CD8-positive, alpha-beta memory T cell (primary cell): ENCODE data around the gene DLG1. TPM values are rescaled to one million over a fixed set of nuclear protein-coding genes. Genes with fewer than 3 reads are reported as not detected.

Experiments used
- CTCF ChIA-PET: fragments of 350-600 bp; sonication (Branson Sonifier 250); formaldehyde crosslinking; loops from one replicate; lab custom pipeline; 2021; ENCODE audit warnings: antibody characterized with exemption; lab: Charles Lee
- POLR2A ChIA-PET: fragments of 350-600 bp; sonication (Branson Sonifier 250); formaldehyde crosslinking; loops from one replicate; lab custom pipeline; 2021; ENCODE audit warnings: antibody characterized with exemption; lab: Charles Lee
- DNase-seq, 5 donors: peaks; one replicate each; pipeline versions ENCODE4 v3.0.0 to v3.0.0-alpha.2; 2020 to 2022; ENCODE audit warnings: mixed read lengths in 1 of 5
- H3K27ac ChIP-seq: one replicate; pipeline ENCODE4 v1.7.0; 2013; ENCODE audit warnings: low read depth, mild to moderate bottlenecking, low read length, moderate library complexity
- H3K27me3 ChIP-seq: 2 replicates; pipeline ENCODE4 v1.7.0; 2013; ENCODE audit warnings: low read length, mild to moderate bottlenecking; ENCODE audit not compliant: insufficient read depth, poor library complexity, severe bottlenecking
- H3K36me3 ChIP-seq: 2 replicates; pipeline ENCODE4 v1.7.0; 2013; ENCODE audit warnings: mild to moderate bottlenecking, low read length, moderate library complexity; ENCODE audit not compliant: insufficient read depth
- H3K4me1 ChIP-seq: 2 replicates; pipeline ENCODE4 v1.7.0; 2013; ENCODE audit warnings: mild to moderate bottlenecking, low read length, moderate library complexity; ENCODE audit not compliant: insufficient read depth
- H3K4me3 ChIP-seq: 2 replicates; pipeline ENCODE4 v1.7.0; 2013; ENCODE audit warnings: mild to moderate bottlenecking, low read length
- H3K9me3 ChIP-seq: 2 replicates; pipeline ENCODE4 v1.7.0; 2013; ENCODE audit warnings: mild to moderate bottlenecking, low read length
- H3K27ac Mint-ChIP-seq, 8 donors: one replicate each; pipeline ENCODE4 v1.8.0; 2020 to 2021; ENCODE audit warnings: mixed read lengths in 8 of 8, mild to moderate bottlenecking in 6 of 8, inconsistent platforms in 3 of 8, moderate library complexity in 3 of 8
- H3K27me3 Mint-ChIP-seq, 2 donors: one replicate each; pipeline ENCODE4 v1.8.0; 2020 to 2021; ENCODE audit warnings: mixed read lengths in 2 of 2, mild to moderate bottlenecking in 1 of 2, moderate library complexity in 1 of 2
- H3K36me3 Mint-ChIP-seq, 3 donors: one replicate each; pipeline ENCODE4 v1.8.0; 2020 to 2021; ENCODE audit warnings: mixed read lengths in 3 of 3, inconsistent platforms in 1 of 3, mild to moderate bottlenecking in 1 of 3
- H3K4me1 Mint-ChIP-seq, 3 donors: one replicate each; pipeline ENCODE4 v1.8.0; 2020 to 2021; ENCODE audit warnings: mixed read lengths in 3 of 3, inconsistent platforms in 1 of 3, mild to moderate bottlenecking in 1 of 3
- H3K4me3 Mint-ChIP-seq, 7 donors: one replicate each; pipeline ENCODE4 v1.8.0; 2020 to 2021; ENCODE audit warnings: mixed read lengths in 7 of 7, mild to moderate bottlenecking in 6 of 7, moderate library complexity in 4 of 7, inconsistent platforms in 2 of 7
- H3K9me3 Mint-ChIP-seq, 5 donors: one replicate each; pipeline ENCODE4 v1.8.0; 2020 to 2022; ENCODE audit warnings: mixed read lengths in 5 of 5, mild to moderate bottlenecking in 3 of 5, moderate library complexity in 2 of 5, inconsistent platforms in 1 of 5
- polyA plus RNA-seq: library from polyadenylated mRNA; unstranded; fragments of 300-500 nt; fragmentation: Illumina TruSeq; gene quantifications from one replicate; pipeline ENCODE4 v1.2.3, GENCODE V29; 2021
- total RNA-seq, 2 experiments: library from RNA; stranded (reverse); gene quantifications; one replicate each; pipeline ENCODE4 v1.2.3, GENCODE V29; 2021

The DLG1 gene
- total RNA-seq (10 to 100 TPM; 49.2 to 51.2 TPM), polyA plus RNA-seq (30.5 TPM)

- H3K4me1 ChIP-seq = peaks cover 30% of the 10 kb centered on the region
- POLR2A ChIA-PET = interaction anchor here (0.6 to 1.2 kb wide), 4 partner anchors 9 to 453 kb away, joined by 3 to 5 read pairs (median 4); no protein-coding TSS in a partner anchor
Measured at GRCh38 chr3:197298341-197298944, at the start of gene DLG1. Gene DLG1, minus strand, starts transcription at chr3:197298612. Its CDS starts 1,408 bp downstream, at chr3:197297204.

DNA sequence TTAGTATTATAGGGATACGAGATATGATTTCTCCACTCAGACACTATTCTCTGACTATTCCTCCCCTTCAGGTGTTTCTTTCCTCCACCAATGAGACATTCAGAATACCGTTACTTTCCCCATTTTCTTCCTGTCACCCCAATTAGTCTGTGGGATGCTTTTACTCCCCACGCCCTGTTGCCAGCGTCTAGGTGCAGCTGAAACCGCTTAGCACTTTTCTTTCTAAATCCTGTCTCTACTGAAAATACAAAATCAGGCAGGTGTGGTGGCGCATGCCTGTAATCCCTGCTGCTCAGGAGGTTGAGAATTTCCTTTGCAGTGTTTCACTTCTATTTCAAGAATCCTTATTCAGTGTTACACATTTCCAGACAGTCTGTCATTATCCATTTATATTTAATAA lies 49.6 kb upstream of the DLG1 start:
- no peaks in the 10 kb centered on the region for H3K36me3 Mint-ChIP-seq
- no peaks in the 10 kb centered on the region for H3K9me3 Mint-ChIP-seq
- ChIA-PET POLR2A (no interaction called here), CTCF (no interaction called here)
- H3K27ac Mint-ChIP-seq = peak overlapping the region in 1 of 8 donors; percentile 40
- H3K27me3 ChIP-seq = no peaks in the 10 kb centered on the region
- H3K27ac ChIP-seq = no peak overlapping the region
- H3K4me1 Mint-ChIP-seq = no peaks in the 10 kb centered on the region
- H3K27me3 Mint-ChIP-seq = peaks cover 2 to 14% of the 10 kb centered on the region in 2 donors
- no peaks in the 10 kb centered on the region for H3K4me1 ChIP-seq
- H3K36me3 ChIP-seq = no peaks in the 10 kb centered on the region
- H3K4me3 ChIP-seq = no peak overlapping the region
- no peak overlapping the region for H3K4me3 Mint-ChIP-seq
- DNase-seq = no peak
- no peaks in the 10 kb centered on the region for H3K9me3 ChIP-seq

More at GRCh38 chr3:197298341-197298944, at the start of gene DLG1:
- Mint-ChIP-seq H3K4me3 (peak within 1 kb of the TSS; percentile 89 to 99 (median 95)), H3K27ac (peak within 1 kb of the TSS; percentile 85 to 98 (median 94)), H3K9me3 (no peaks in the 10 kb centered on the region), H3K27me3 (peaks cover 5 to 11% of the 10 kb centered on the region in 2 donors), H3K36me3 (peaks cover 0 to 26% (median 2%) of the 10 kb centered on the region in 3 donors), H3K4me1 (peaks cover 40 to 57% (median 50%) of the 10 kb centered on the region in 3 donors)
- H3K4me3 ChIP-seq = peak within 1 kb of the TSS; percentile 92
- H3K36me3 ChIP-seq = no peaks in the 10 kb centered on the region
- peak; percentile 58 to 83 (median 73) for DNase-seq
- peak within 1 kb of the TSS; percentile 71 for H3K27ac ChIP-seq
- no peaks in the 10 kb centered on the region for H3K9me3 ChIP-seq
- CTCF ChIA-PET = interaction anchor here (0.9 kb wide), 1 partner anchor 42 kb away, joined by 6 read pairs; no protein-coding TSS in a partner anchor
- no peaks in the 10 kb centered on the region for H3K27me3 ChIP-seq

- Histone ChIP-seq H3K9me3 (no peaks in the 10 kb centered on the region), H3K4me1 (no peaks in the 10 kb centered on the region), H3K27ac (no peak overlapping the region), H3K36me3 (no peaks in the 10 kb centered on the region), H3K27me3 (no peaks in the 10 kb centered on the region), H3K4me3 (no peak overlapping the region)
- H3K4me3 Mint-ChIP-seq = no peak overlapping the region
- no peaks in the 10 kb centered on the region for H3K9me3 Mint-ChIP-seq
- no peaks in the 10 kb centered on the region for H3K4me1 Mint-ChIP-seq
- ChIA-PET POLR2A (no interaction called here), CTCF (interaction anchor here (1.5 kb wide), 1 partner anchor 8 kb away, joined by 4 read pairs; no protein-coding TSS in a partner anchor)
- DNase-seq = no peak
- peaks cover 2 to 5% of the 10 kb centered on the region in 2 donors for H3K27me3 Mint-ChIP-seq
- H3K36me3 Mint-ChIP-seq = no peaks in the 10 kb centered on the region
- H3K27ac Mint-ChIP-seq = no peak overlapping the region
Measured at GRCh38 chr3:197345390-197345789, 47.0 kb upstream of the DLG1 start.

DNA sequence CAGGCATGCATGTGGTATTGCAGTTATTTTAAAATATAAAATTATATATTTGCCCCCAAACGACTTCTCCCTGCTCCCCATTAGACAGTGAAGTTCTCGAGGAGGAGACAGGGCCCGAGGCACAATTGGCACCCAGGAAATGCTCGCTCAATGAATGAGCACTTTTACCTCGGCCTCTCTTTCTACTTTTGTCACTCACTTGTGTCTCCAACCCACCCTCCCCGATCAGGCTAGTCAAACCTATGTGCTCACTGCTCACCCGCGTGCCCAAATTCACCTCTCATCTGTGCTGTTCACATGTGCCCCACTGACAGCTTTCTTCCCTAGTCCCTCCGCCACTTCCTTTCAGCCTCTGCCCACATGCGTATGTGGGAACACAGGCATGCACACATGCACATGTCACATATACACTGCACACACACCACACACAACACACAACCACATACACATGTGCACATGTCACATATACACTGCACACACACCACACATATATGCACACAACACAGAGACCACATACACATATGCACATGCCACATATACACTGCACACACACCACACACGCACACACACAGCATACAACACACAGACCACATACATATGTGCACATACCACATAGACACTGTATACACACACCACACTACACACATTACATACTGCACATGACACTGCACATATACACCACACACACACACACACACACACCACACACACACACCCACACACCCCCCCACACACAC lies 46.3 kb upstream of the DLG1 start:
- Mint-ChIP-seq H3K9me3 (no peaks in the 10 kb centered on the region), H3K27me3 (peaks cover 2 to 4% of the 10 kb centered on the region in 2 donors), H3K36me3 (no peaks in the 10 kb centered on the region), H3K4me1 (no peaks in the 10 kb centered on the region), H3K4me3 (no peak overlapping the region), H3K27ac (no peak overlapping the region)
- Histone ChIP-seq H3K27ac (no peak overlapping the region), H3K9me3 (no peaks in the 10 kb centered on the region), H3K27me3 (no peaks in the 10 kb centered on the region), H3K36me3 (no peaks in the 10 kb centered on the region), H3K4me1 (no peaks in the 10 kb centered on the region), H3K4me3 (no peak overlapping the region)
- DNase-seq = no peak
- CTCF ChIA-PET = no interaction called here
- POLR2A ChIA-PET = no interaction called here

GRCh38 chr3:197343656-197344408 lies 45.4 kb upstream of the DLG1 start:
- Mint-ChIP-seq H3K4me3 (no peak overlapping the region), H3K9me3 (no peaks in the 10 kb centered on the region), H3K4me1 (no peaks in the 10 kb centered on the region), H3K27ac (no peak overlapping the region), H3K36me3 (no peaks in the 10 kb centered on the region), H3K27me3 (peaks cover 2 to 4% of the 10 kb centered on the region in 2 donors)
- Histone ChIP-seq H3K27me3 (no peaks in the 10 kb centered on the region), H3K36me3 (no peaks in the 10 kb centered on the region), H3K4me3 (no peak overlapping the region), H3K9me3 (no peaks in the 10 kb centered on the region), H3K27ac (no peak overlapping the region), H3K4me1 (no peaks in the 10 kb centered on the region)
- DNase-seq = no peak
- ChIA-PET POLR2A (no interaction called here), CTCF (no interaction called here)

GRCh38 chr3:197343111-197343510 lies 44.7 kb upstream of the DLG1 start:
- Mint-ChIP-seq H3K4me1 (no peaks in the 10 kb centered on the region), H3K27ac (no peak overlapping the region), H3K27me3 (peaks cover 2 to 4% of the 10 kb centered on the region in 2 donors), H3K4me3 (no peak overlapping the region), H3K9me3 (no peaks in the 10 kb centered on the region), H3K36me3 (no peaks in the 10 kb centered on the region)
- no peak overlapping the region for H3K27ac ChIP-seq
- H3K27me3 ChIP-seq = no peaks in the 10 kb centered on the region
- no peak overlapping the region for H3K4me3 ChIP-seq
- DNase-seq = no peak
- no peaks in the 10 kb centered on the region for H3K36me3 ChIP-seq
- ChIA-PET POLR2A (no interaction called here), CTCF (no interaction called here)
- H3K4me1 ChIP-seq = no peaks in the 10 kb centered on the region
- no peaks in the 10 kb centered on the region for H3K9me3 ChIP-seq

- no peaks in the 10 kb centered on the region for H3K36me3 ChIP-seq
- Mint-ChIP-seq H3K4me1 (no peaks in the 10 kb centered on the region), H3K27me3 (peaks cover 0 to 2% of the 10 kb centered on the region in 2 donors), H3K36me3 (no peaks in the 10 kb centered on the region), H3K4me3 (no peak overlapping the region), H3K27ac (no peak overlapping the region), H3K9me3 (no peaks in the 10 kb centered on the region)
- no peak overlapping the region for H3K27ac ChIP-seq
- CTCF ChIA-PET = no interaction called here
- no peaks in the 10 kb centered on the region for H3K27me3 ChIP-seq
- POLR2A ChIA-PET = no interaction called here
- no peak overlapping the region for H3K4me3 ChIP-seq
- no peak for DNase-seq
- no peaks in the 10 kb centered on the region for H3K9me3 ChIP-seq
- H3K4me1 ChIP-seq = no peaks in the 10 kb centered on the region
Measured at GRCh38 chr3:197340521-197340871, 42.1 kb upstream of the DLG1 start.
